PC-9 (cell line): Measurements from ENCODE around the gene AUH. TPM values are rescaled to one million over a fixed set of nuclear protein-coding genes. Genes with fewer than 3 reads are reported as not detected.

Experiments used
- BruUV-seq: library from RNA; stranded (reverse); fragments of 400-500 nt; replicated peaks from 2 replicates; lab custom pipeline; 2021; lab: Mats Ljungman, UMichigan
- CTCF ChIA-PET: fragments of 300-600 bp; sonication (Branson Sonifier 250); formaldehyde crosslinking; loops from one replicate; lab custom pipeline; 2022; ENCODE audit warnings: antibody characterized with exemption; lab: Charles Lee
- POLR2A ChIA-PET: fragments of 300-600 bp; sonication (Branson Sonifier 250); formaldehyde crosslinking; loops from one replicate; lab custom pipeline; 2022; ENCODE audit warnings: antibody characterized with exemption; ENCODE audit not compliant: unreplicated experiment; lab: Charles Lee
- DNase-seq, 2 experiments: peaks; one replicate each; pipeline versions ENCODE4 v3.0.0 to v3.0.0-alpha.2; 2015 to 2022; ENCODE audit warnings: mixed read lengths in 1 of 2
- H2AFZ ChIP-seq: fragments of 200-600 bp; sonication (generic); 2 replicates; pipeline ENCODE4 v1.8.1; 2017; ENCODE audit warnings: antibody characterized with exemption
- H3F3A ChIP-seq: fragments of 200-600 bp; sonication (generic); 2 replicates; pipeline ENCODE4 v1.8.1; 2017; ENCODE audit warnings: antibody characterized with exemption, mild to moderate bottlenecking, low read depth; ENCODE audit not compliant: insufficient read depth
- H3K27ac ChIP-seq: fragments of 200-600 bp; sonication (generic); 2 replicates; pipeline ENCODE4 v1.6.1; 2016; ENCODE audit warnings: mixed run types
- H3K27me3 ChIP-seq: fragments of 200-600 bp; sonication (generic); 2 replicates; pipeline ENCODE4 v1.6.1; 2016; ENCODE audit warnings: low read depth, mixed run types; ENCODE audit not compliant: insufficient read depth
- H3K36me3 ChIP-seq: fragments of 200-600 bp; sonication (generic); 2 replicates; pipeline ENCODE4 v1.6.1; 2016; ENCODE audit warnings: low read depth, mixed run types
- H3K4me1 ChIP-seq: fragments of 200-600 bp; sonication (generic); replicated peaks from 2 replicates; pipeline ENCODE4 v1.6.1; 2016; ENCODE audit warnings: mixed run types; ENCODE audit not compliant: insufficient read depth
- H3K4me2 ChIP-seq: fragments of 200-600 bp; sonication (generic); 2 replicates; pipeline ENCODE4 v1.6.1; 2017; ENCODE audit warnings: mixed run types
- H3K4me3 ChIP-seq: fragments of 200-600 bp; sonication (generic); 2 replicates; pipeline ENCODE4 v1.6.1; 2016; ENCODE audit warnings: mixed run types
- H3K79me2 ChIP-seq: fragments of 200-600 bp; sonication (generic); 2 replicates; pipeline ENCODE4 v1.6.1; 2017; ENCODE audit warnings: low read depth, mixed run types
- H3K9me2 ChIP-seq: fragments of 200-600 bp; sonication (generic); 2 replicates; pipeline ENCODE4 v1.8.1; 2017; ENCODE audit warnings: mild to moderate bottlenecking; ENCODE audit not compliant: insufficient read depth
- H3K9me3 ChIP-seq: fragments of 200-600 bp; sonication (generic); 2 replicates; pipeline ENCODE4 v1.8.1; 2016; ENCODE audit warnings: low read depth; ENCODE audit not compliant: insufficient read depth
- H4K20me1 ChIP-seq: fragments of 200-600 bp; sonication (generic); 2 replicates; pipeline ENCODE4 v1.8.1; 2017; ENCODE audit not compliant: insufficient read depth
- EZH2 ChIP-seq: fragments of 200-600 bp; sonication (generic); IDR thresholded peaks from 2 replicates; pipeline ENCODE4 v1.8.0; 2017; ENCODE audit warnings: antibody characterized with exemption, low read depth
- intact Hi-C: fragments of 100-400 bp; cut with micrococcal nuclease; formaldehyde crosslinking; loops from one replicate; pipeline ENCODE4 v1.10.0; 2022; ENCODE audit not compliant: unreplicated experiment
- total RNA-seq: library from RNA; stranded (reverse); gene quantifications from 2 replicates; pipeline ENCODE4 v1.2.3, GENCODE V29; 2021
- TF ChIP-seq, protein P1 (sequence below): fragments of 200-600 bp; sonication (generic); conservative IDR thresholded peaks from 2 replicates; pipeline ENCODE4 v1.6.1; 2017; ENCODE audit warnings: mixed run types, antibody characterized with exemption, mild to moderate bottlenecking, moderate library complexity

AUH gene
- total RNA-seq, 1 experiment from 2014 or later: 24.9 TPM

DNA sequence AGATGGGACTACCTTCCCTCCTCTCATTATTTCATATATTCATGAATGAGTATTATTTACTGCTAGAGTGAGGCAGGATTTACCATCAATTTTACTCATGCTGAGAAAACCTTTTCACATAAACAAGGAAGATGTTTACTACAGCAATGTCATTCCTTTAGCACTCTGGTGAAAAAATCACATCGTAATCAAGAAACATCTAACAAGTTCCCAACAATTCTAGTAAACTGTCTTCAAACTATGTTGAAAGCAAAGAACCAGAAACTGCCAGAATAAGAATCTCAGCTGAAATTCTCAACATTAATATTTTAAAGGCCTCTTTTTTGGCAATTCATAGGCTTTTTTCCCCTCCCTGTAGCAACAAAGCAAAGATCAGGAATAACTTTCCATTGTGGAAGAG, 28.2 kb downstream of the AUH start:
- no peak for DNase-seq
- no peaks in the 10 kb centered on the region for H4K20me1 ChIP-seq
- CTCF ChIA-PET: no interaction called here
- intact Hi-C loops: no loop called here
- no peaks in the 10 kb centered on the region for H3K27me3 ChIP-seq
- H3F3A ChIP-seq: no peaks in the 10 kb centered on the region
- H3K27ac ChIP-seq: no peak overlapping the region
- H3K4me1 ChIP-seq: no peaks in the 10 kb centered on the region
- H3K4me3 ChIP-seq: no peak overlapping the region
- H3K79me2 ChIP-seq: no peaks in the 10 kb centered on the region
- no peak overlapping the region for H2AFZ ChIP-seq
- H3K9me3 ChIP-seq: no peaks in the 10 kb centered on the region
- no peak for TF ChIP-seq EZH2
- TF ChIP-seq, protein P1, sequence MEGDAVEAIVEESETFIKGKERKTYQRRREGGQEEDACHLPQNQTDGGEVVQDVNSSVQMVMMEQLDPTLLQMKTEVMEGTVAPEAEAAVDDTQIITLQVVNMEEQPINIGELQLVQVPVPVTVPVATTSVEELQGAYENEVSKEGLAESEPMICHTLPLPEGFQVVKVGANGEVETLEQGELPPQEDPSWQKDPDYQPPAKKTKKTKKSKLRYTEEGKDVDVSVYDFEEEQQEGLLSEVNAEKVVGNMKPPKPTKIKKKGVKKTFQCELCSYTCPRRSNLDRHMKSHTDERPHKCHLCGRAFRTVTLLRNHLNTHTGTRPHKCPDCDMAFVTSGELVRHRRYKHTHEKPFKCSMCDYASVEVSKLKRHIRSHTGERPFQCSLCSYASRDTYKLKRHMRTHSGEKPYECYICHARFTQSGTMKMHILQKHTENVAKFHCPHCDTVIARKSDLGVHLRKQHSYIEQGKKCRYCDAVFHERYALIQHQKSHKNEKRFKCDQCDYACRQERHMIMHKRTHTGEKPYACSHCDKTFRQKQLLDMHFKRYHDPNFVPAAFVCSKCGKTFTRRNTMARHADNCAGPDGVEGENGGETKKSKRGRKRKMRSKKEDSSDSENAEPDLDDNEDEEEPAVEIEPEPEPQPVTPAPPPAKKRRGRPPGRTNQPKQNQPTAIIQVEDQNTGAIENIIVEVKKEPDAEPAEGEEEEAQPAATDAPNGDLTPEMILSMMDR: no peak
- BruUV-seq: no TSS peak
- peaks cover 9% of the 10 kb centered on the region; the same call in 1 of the 2 replicates for H3K36me3 ChIP-seq
- no peaks in the 10 kb centered on the region for H3K9me2 ChIP-seq
- no peak overlapping the region for H3K4me2 ChIP-seq
- POLR2A ChIA-PET: no interaction called here

DNA sequence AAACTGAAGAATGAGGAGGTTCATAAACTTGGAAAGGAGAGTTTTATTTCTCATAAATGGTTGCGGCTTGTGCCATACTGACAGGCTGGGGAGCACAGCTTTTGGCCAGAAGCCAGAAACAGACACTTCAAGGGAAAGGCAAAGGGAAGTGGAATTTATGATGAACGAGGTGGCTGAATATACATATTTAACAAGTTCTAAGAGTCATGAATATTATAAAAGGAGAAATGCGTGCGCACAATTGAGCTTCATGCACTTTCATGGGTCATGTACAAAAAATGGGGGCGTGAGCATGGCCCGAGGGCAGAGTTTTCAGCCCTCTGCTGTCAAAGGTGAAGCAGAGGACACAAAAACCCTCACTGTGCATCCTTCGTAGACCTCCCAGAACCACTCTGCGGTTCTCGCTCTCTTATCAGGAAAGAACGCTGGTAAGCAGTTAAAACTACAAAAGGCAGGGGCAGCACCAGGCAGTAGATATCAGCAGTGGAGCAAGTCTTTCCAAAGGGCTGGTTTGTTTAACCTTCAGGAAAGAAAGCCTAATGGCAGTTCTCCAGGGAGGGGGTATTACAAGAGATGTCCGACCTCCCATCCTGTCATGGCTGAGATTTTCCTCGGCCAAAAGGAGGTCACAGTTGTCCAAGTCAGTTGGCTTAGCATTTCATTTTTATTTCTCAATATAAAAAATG, 29.0 kb downstream of the AUH start:
- Histone ChIP-seq H3K9me3 (no peaks in the 10 kb centered on the region), H3K36me3 (peaks cover 9% of the 10 kb centered on the region; the same call in 1 of the 2 replicates), H2AFZ (no peak overlapping the region), H3K4me3 (no peak overlapping the region), H3K9me2 (no peaks in the 10 kb centered on the region), H3K79me2 (no peaks in the 10 kb centered on the region), H3F3A (no peaks in the 10 kb centered on the region), H3K4me2 (no peak overlapping the region), H4K20me1 (no peaks in the 10 kb centered on the region), H3K27me3 (no peaks in the 10 kb centered on the region), H3K27ac (no peak overlapping the region), H3K4me1 (no peaks in the 10 kb centered on the region)
- no TSS peak for BruUV-seq
- ChIA-PET CTCF (no interaction called here), POLR2A (no interaction called here)
- intact Hi-C loops: no loop called here
- no peak for DNase-seq
- TF ChIP-seq, protein P1: no peak
- TF ChIP-seq EZH2: no peak

DNA sequence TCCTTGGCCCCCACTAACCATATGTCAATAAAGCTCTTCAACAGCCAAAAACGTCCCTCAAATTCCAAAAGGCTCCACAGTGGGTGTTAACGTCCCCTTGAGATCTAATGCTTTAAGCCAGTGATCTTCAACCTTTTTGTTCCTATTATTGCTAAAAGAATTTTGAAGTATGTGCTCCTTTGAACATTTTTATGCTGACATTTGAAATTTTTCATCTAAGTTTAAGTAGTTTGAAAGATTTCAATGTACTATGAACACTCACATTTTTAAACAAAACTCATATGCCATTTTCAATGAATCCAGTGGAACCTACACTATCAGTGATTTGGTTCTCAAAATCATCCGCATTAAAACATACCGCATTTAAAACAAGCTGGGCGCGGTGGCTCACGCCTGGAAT, 29.9 kb downstream of the AUH start:
- Histone ChIP-seq H3K4me3 (no peak overlapping the region), H3F3A (no peaks in the 10 kb centered on the region), H3K79me2 (no peaks in the 10 kb centered on the region), H3K27ac (no peak overlapping the region), H2AFZ (no peak overlapping the region), H4K20me1 (no peaks in the 10 kb centered on the region), H3K9me3 (no peaks in the 10 kb centered on the region), H3K9me2 (no peaks in the 10 kb centered on the region), H3K4me2 (no peak overlapping the region), H3K27me3 (no peaks in the 10 kb centered on the region), H3K4me1 (no peaks in the 10 kb centered on the region), H3K36me3 (peaks cover 9% of the 10 kb centered on the region; the same call in 1 of the 2 replicates)
- DNase-seq: no peak
- BruUV-seq: no TSS peak
- ChIA-PET POLR2A (no interaction called here), CTCF (no interaction called here)
- intact Hi-C loops: no loop called here
- TF ChIP-seq EZH2: no peak
- TF ChIP-seq, protein P1: no peak
